Measurements from ENCODE around the gene GPR143. TPM values are rescaled to one million over a fixed set of nuclear protein-coding genes. Genes with fewer than 3 reads are reported as not detected.
"Not testable (repeated sequence)": the region's sequence is repeated elsewhere in the genome, so short reads cannot be mapped to it uniquely, and the experiment has no call there.

The GPR143 gene
- 15.5 TPM for polyA plus RNA-seq (2013, experiment 1 of 4)
- 14.7 TPM for polyA plus RNA-seq (2013, experiment 2 of 4)
- 10.5 TPM for polyA plus RNA-seq (2013, experiment 3 of 4)
- 12.3 TPM for polyA plus RNA-seq (2013, experiment 4 of 4)

GRCh38 chrX:9765737-9766097 lies at the start of gene GPR143:
TSS of gene GPR143 (minus strand) at chrX:9765847. CDS start at chrX:9765817, 30 bp downstream.
- Histone ChIP-seq H3K4me1 (ENCODE audit: control insufficient read depth, insufficient read depth, low read length) (peaks cover 6% of the 10 kb centered on the region), H3K27ac (ENCODE audit: insufficient read depth, low read depth, low read length, poor library complexity, severe bottlenecking) (no peak within 1 kb of the TSS), H3K36me3 (ENCODE audit: control insufficient read depth, insufficient read depth, low read length) (no peaks in the 10 kb centered on the region), H3K27me3 (ENCODE audit: control insufficient read depth, insufficient read depth, low read length, poor library complexity, severe bottlenecking) (peaks cover 6% of the 10 kb centered on the region), H3K9me3 (ENCODE audit: control insufficient read depth, low read length) (no peaks in the 10 kb centered on the region), H3K4me3 (ENCODE audit: insufficient read depth, low read depth, low read length) (peak within 1 kb of the TSS; percentile 20)
- WGBS, 2 experiments: 7 to 10% methylated on average over 20 to 26 of the region's 26 CpGs

GRCh38 chrX:9811086-9811485 lies 45.4 kb upstream of the GPR143 start:
- not testable (repeated sequence) for H3K27me3 ChIP-seq (ENCODE audit: control insufficient read depth, insufficient read depth, low read length, poor library complexity, severe bottlenecking); H3K4me1 ChIP-seq (ENCODE audit: control insufficient read depth, insufficient read depth, low read length); H3K27ac ChIP-seq (ENCODE audit: insufficient read depth, low read depth, low read length, poor library complexity, severe bottlenecking); H3K36me3 ChIP-seq (ENCODE audit: control insufficient read depth, insufficient read depth, low read length); H3K9me3 ChIP-seq (ENCODE audit: control insufficient read depth, low read length); H3K4me3 ChIP-seq (ENCODE audit: insufficient read depth, low read depth, low read length)
- 97 to 98% methylated on average over 3 of the region's 3 CpGs for WGBS, 2 experiments

- not testable (repeated sequence) for H3K36me3 ChIP-seq (ENCODE audit: control insufficient read depth, insufficient read depth, low read length); H3K4me3 ChIP-seq (ENCODE audit: insufficient read depth, low read depth, low read length); H3K27ac ChIP-seq (ENCODE audit: insufficient read depth, low read depth, low read length, poor library complexity, severe bottlenecking); H3K9me3 ChIP-seq (ENCODE audit: control insufficient read depth, low read length); H3K27me3 ChIP-seq (ENCODE audit: control insufficient read depth, insufficient read depth, low read length, poor library complexity, severe bottlenecking); H3K4me1 ChIP-seq (ENCODE audit: control insufficient read depth, insufficient read depth, low read length)
- 94 to 97% methylated on average over 3 to 5 of the region's 5 CpGs for WGBS, 2 experiments
Observed at GRCh38 chrX:9809876-9810275, 44.2 kb upstream of the GPR143 start.

GRCh38 chrX:9807355-9808182 lies 41.9 kb upstream of the GPR143 start:
- H3K27me3 ChIP-seq (ENCODE audit: control insufficient read depth, insufficient read depth, low read length, poor library complexity, severe bottlenecking): no peaks in the 10 kb centered on the region
- 82 to 84% methylated on average over 14 of the region's 14 CpGs for WGBS, 2 experiments
- no peaks in the 10 kb centered on the region for H3K36me3 ChIP-seq (ENCODE audit: control insufficient read depth, insufficient read depth, low read length)
- H3K9me3 ChIP-seq (ENCODE audit: control insufficient read depth, low read length): no peaks in the 10 kb centered on the region
- no peak overlapping the region for H3K27ac ChIP-seq (ENCODE audit: insufficient read depth, low read depth, low read length, poor library complexity, severe bottlenecking)
- no peak overlapping the region for H3K4me3 ChIP-seq (ENCODE audit: insufficient read depth, low read depth, low read length)
- no peaks in the 10 kb centered on the region for H3K4me1 ChIP-seq (ENCODE audit: control insufficient read depth, insufficient read depth, low read length)

- Histone ChIP-seq H3K27ac (ENCODE audit: insufficient read depth, low read depth, low read length, poor library complexity, severe bottlenecking) (no peak overlapping the region), H3K4me1 (ENCODE audit: control insufficient read depth, insufficient read depth, low read length) (no peaks in the 10 kb centered on the region), H3K27me3 (ENCODE audit: control insufficient read depth, insufficient read depth, low read length, poor library complexity, severe bottlenecking) (no peaks in the 10 kb centered on the region), H3K4me3 (ENCODE audit: insufficient read depth, low read depth, low read length) (no peak overlapping the region), H3K9me3 (ENCODE audit: control insufficient read depth, low read length) (no peaks in the 10 kb centered on the region), H3K36me3 (ENCODE audit: control insufficient read depth, insufficient read depth, low read length) (no peaks in the 10 kb centered on the region)
- 95 to 99% methylated on average over 6 of the region's 7 CpGs for WGBS, 2 experiments
Observed at GRCh38 chrX:9805956-9806355, 40.3 kb upstream of the GPR143 start.

GRCh38 chrX:9804444-9804843 lies 38.8 kb upstream of the GPR143 start:
- WGBS, 2 experiments: 91 to 94% methylated on average over 5 of the region's 5 CpGs
- Histone ChIP-seq H3K4me3 (ENCODE audit: insufficient read depth, low read depth, low read length) (no peak overlapping the region), H3K27ac (ENCODE audit: insufficient read depth, low read depth, low read length, poor library complexity, severe bottlenecking) (no peak overlapping the region), H3K36me3 (ENCODE audit: control insufficient read depth, insufficient read depth, low read length) (no peaks in the 10 kb centered on the region), H3K4me1 (ENCODE audit: control insufficient read depth, insufficient read depth, low read length) (no peaks in the 10 kb centered on the region), H3K9me3 (ENCODE audit: control insufficient read depth, low read length) (peaks cover 3% of the 10 kb centered on the region), H3K27me3 (ENCODE audit: control insufficient read depth, insufficient read depth, low read length, poor library complexity, severe bottlenecking) (no peaks in the 10 kb centered on the region)

- H3K27ac ChIP-seq (ENCODE audit: insufficient read depth, low read depth, low read length, poor library complexity, severe bottlenecking): no peak overlapping the region
- 93 to 95% methylated on average over 4 of the region's 4 CpGs for WGBS, 2 experiments
Observed at GRCh38 chrX:9802737-9803136, 37.1 kb upstream of the GPR143 start.

GRCh38 chrX:9797384-9798360 lies 32.0 kb upstream of the GPR143 start:
- no peaks in the 10 kb centered on the region for H3K27me3 ChIP-seq (ENCODE audit: control insufficient read depth, insufficient read depth, low read length, poor library complexity, severe bottlenecking)
- WGBS, 2 experiments: 62 to 67% methylated on average over 10 of the region's 11 CpGs
- H3K9me3 ChIP-seq (ENCODE audit: control insufficient read depth, low read length): peaks cover 3% of the 10 kb centered on the region
- no peak overlapping the region for H3K27ac ChIP-seq (ENCODE audit: insufficient read depth, low read depth, low read length, poor library complexity, severe bottlenecking)
- H3K36me3 ChIP-seq (ENCODE audit: control insufficient read depth, insufficient read depth, low read length): no peaks in the 10 kb centered on the region
- no peaks in the 10 kb centered on the region for H3K4me1 ChIP-seq (ENCODE audit: control insufficient read depth, insufficient read depth, low read length)
- no peak overlapping the region for H3K4me3 ChIP-seq (ENCODE audit: insufficient read depth, low read depth, low read length)

More at GRCh38 chrX:9802737-9803136, 37.1 kb upstream of the GPR143 start:
- Histone ChIP-seq H3K9me3 (ENCODE audit: control insufficient read depth, low read length) (peaks cover 3% of the 10 kb centered on the region), H3K27me3 (ENCODE audit: control insufficient read depth, insufficient read depth, low read length, poor library complexity, severe bottlenecking) (no peaks in the 10 kb centered on the region), H3K4me3 (ENCODE audit: insufficient read depth, low read depth, low read length) (no peak overlapping the region), H3K4me1 (ENCODE audit: control insufficient read depth, insufficient read depth, low read length) (no peaks in the 10 kb centered on the region), H3K36me3 (ENCODE audit: control insufficient read depth, insufficient read depth, low read length) (no peaks in the 10 kb centered on the region)

GRCh38 chrX:9794495-9794894 lies 28.8 kb upstream of the GPR143 start:
- Histone ChIP-seq H3K36me3 (ENCODE audit: control insufficient read depth, insufficient read depth, low read length) (no peaks in the 10 kb centered on the region), H3K9me3 (ENCODE audit: control insufficient read depth, low read length) (no peaks in the 10 kb centered on the region), H3K27ac (ENCODE audit: insufficient read depth, low read depth, low read length, poor library complexity, severe bottlenecking) (no peak overlapping the region), H3K4me1 (ENCODE audit: control insufficient read depth, insufficient read depth, low read length) (peaks cover 10% of the 10 kb centered on the region), H3K4me3 (ENCODE audit: insufficient read depth, low read depth, low read length) (no peak overlapping the region), H3K27me3 (ENCODE audit: control insufficient read depth, insufficient read depth, low read length, poor library complexity, severe bottlenecking) (no peaks in the 10 kb centered on the region)
- WGBS, 2 experiments: 90 to 93% methylated on average over 5 to 7 of the region's 7 CpGs

- Histone ChIP-seq H3K4me3 (ENCODE audit: insufficient read depth, low read depth, low read length) (no peak overlapping the region), H3K36me3 (ENCODE audit: control insufficient read depth, insufficient read depth, low read length) (no peaks in the 10 kb centered on the region), H3K27ac (ENCODE audit: insufficient read depth, low read depth, low read length, poor library complexity, severe bottlenecking) (no peak overlapping the region), H3K9me3 (ENCODE audit: control insufficient read depth, low read length) (no peaks in the 10 kb centered on the region), H3K4me1 (ENCODE audit: control insufficient read depth, insufficient read depth, low read length) (peaks cover 13% of the 10 kb centered on the region), H3K27me3 (ENCODE audit: control insufficient read depth, insufficient read depth, low read length, poor library complexity, severe bottlenecking) (no peaks in the 10 kb centered on the region)
- 87 to 89% methylated on average over 6 of the region's 6 CpGs for WGBS, 2 experiments
Observed at GRCh38 chrX:9790866-9791265, 25.2 kb upstream of the GPR143 start.
